ENCODE data around the gene LGI4. TPM values are rescaled to one million over a fixed set of nuclear protein-coding genes. Genes with fewer than 3 reads are reported as not detected.

LGI4 gene
- total RNA-seq, 4 donors from 2014 or later, result 5.1 to 44.4 (median 19.7) TPM

DNA sequence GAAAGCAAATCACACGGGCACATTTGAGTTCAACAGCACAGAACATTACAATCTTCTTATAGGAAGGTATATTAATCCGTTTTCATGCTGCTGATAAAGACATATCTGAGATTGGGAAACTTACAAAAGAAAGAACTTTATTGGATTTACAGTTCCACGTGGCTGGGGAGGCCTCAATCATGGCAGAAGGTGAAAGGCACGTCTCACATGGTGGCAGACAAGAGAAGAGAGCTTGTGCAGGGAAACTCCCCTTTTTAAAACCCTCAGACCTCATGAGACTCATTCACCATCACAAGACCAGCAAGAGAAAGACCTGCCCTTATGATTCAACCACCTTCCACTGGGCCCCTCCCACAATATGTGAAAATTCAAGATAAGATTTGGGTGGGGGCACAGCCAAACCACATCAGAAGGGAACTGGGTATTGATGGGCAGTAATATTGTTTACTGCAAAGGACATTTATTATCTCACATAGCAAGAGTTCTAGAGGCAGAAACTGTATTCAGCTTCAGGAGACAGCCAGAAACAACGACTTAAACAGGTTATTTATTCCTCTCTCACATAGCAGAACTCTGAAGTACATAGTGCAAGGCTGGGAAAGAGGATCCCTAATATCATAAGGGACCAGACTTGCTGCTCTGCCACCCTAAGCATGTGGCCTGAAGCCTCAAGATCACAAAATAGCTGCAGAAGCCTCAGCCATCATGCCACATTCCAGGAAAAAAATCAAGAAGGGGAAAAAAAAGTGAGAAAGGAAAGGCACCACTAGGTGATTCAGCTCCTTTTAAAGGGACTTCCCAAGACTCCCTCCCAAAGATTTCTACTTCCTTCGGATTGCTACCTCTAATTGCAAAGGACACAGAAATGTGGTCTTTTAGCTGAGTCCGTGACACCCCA lies 42.8 kb upstream of the LGI4 start:
- Histone ChIP-seq H3K27me3 (no peaks in the 10 kb centered on the region), H3K27ac (no peak overlapping the region), H3K36me3 (no peaks in the 10 kb centered on the region), H3K4me3 (no peak overlapping the region), H3K9me3 (no peaks in the 10 kb centered on the region), H3K4me1 (no peaks in the 10 kb centered on the region)
- intact Hi-C loops (cut with DNase I; ENCODE audit: low total_unique reads), result no loop called here
- TF ChIP-seq, protein P1, sequence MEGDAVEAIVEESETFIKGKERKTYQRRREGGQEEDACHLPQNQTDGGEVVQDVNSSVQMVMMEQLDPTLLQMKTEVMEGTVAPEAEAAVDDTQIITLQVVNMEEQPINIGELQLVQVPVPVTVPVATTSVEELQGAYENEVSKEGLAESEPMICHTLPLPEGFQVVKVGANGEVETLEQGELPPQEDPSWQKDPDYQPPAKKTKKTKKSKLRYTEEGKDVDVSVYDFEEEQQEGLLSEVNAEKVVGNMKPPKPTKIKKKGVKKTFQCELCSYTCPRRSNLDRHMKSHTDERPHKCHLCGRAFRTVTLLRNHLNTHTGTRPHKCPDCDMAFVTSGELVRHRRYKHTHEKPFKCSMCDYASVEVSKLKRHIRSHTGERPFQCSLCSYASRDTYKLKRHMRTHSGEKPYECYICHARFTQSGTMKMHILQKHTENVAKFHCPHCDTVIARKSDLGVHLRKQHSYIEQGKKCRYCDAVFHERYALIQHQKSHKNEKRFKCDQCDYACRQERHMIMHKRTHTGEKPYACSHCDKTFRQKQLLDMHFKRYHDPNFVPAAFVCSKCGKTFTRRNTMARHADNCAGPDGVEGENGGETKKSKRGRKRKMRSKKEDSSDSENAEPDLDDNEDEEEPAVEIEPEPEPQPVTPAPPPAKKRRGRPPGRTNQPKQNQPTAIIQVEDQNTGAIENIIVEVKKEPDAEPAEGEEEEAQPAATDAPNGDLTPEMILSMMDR (IDR thresholded peaks at IDR 0.05), result no peak
- TF ChIP-seq POLR2A (IDR thresholded peaks at IDR 0.05), result no peak
- DNase-seq, result no peak

DNA sequence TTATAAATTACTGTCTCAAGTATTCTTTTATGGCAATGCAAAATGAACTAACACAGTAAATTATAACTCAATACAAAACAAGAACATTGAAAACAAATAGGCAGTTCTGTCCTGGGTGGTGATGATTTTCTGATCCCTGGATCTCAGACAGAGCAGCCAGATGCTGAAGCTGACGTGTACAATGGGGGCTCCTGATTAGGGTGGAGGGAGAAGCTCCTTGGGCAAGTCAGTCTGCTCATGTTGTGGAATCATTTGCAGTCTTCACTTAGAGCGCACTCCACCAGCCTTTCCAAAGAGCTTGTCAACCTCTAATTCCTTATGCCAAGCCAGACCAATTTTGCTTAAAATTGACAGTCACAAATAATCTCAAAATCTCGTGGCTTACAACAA lies 41.3 kb upstream of the LGI4 start:
- H3K4me1 ChIP-seq, result no peaks in the 10 kb centered on the region
- H3K4me3 ChIP-seq, result no peak overlapping the region
- H3K9me3 ChIP-seq, result no peaks in the 10 kb centered on the region
- peak overlapping the region in 1 of 2 donors; percentile 33 for H3K27ac ChIP-seq
- no peaks in the 10 kb centered on the region for H3K27me3 ChIP-seq
- intact Hi-C loops (cut with DNase I; ENCODE audit: low total_unique reads), result no loop called here
- no peak for TF ChIP-seq POLR2A (IDR thresholded peaks at IDR 0.05)
- DNase-seq, result no peak
- no peaks in the 10 kb centered on the region for H3K36me3 ChIP-seq

DNA sequence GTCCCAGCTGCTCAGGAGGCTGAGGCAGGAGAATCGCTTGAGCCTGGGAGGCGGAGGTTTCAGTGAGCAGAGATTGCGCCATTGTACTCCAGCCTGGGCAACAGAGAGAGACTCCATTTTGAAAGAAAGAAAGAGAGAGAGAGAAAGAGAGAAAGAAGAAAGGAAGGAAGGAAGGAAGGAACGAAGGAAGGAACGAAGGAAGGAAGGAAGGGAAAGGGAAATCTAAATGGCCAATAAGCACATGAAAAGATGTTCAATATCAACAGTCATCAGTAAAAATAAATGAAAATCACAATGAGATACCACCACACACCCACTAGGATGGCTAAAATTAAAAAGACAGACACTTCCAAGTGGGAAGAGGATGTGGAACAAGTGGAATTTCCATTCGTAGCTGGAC lies 39.4 kb upstream of the LGI4 start:
- Histone ChIP-seq H3K36me3 (no peaks in the 10 kb centered on the region), H3K4me1 (no peaks in the 10 kb centered on the region), H3K4me3 (no peak overlapping the region), H3K27me3 (no peaks in the 10 kb centered on the region), H3K27ac (no peak overlapping the region), H3K9me3 (no peaks in the 10 kb centered on the region)
- intact Hi-C loops (cut with DNase I; ENCODE audit: low total_unique reads), result no loop called here
- no peak for TF ChIP-seq POLR2A (IDR thresholded peaks at IDR 0.05)
- TF ChIP-seq, protein P1 (IDR thresholded peaks at IDR 0.05), result no peak
- no peak for DNase-seq

DNA sequence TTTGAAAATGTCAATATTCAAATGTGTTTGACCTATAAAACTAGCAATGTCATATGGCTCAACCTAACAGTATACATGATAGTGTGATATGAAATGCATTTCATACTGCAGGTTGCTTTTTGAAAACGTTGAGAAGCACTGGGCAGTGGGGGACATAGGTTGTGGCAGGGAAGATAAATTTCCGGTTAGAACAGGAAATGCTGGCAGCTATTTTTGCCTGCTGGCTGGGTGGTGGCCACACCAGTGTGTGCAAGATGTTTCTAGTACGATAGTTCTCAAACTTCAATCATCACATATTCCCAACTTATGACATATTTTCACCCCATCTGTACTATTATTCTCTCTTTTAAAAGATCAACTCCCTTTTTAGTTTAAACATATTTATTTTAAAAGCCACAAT lies 36.9 kb upstream of the LGI4 start:
- H3K4me3 ChIP-seq, result no peak overlapping the region
- no peaks in the 10 kb centered on the region for H3K27me3 ChIP-seq
- H3K4me1 ChIP-seq, result no peaks in the 10 kb centered on the region
- intact Hi-C loops (cut with DNase I; ENCODE audit: low total_unique reads), result no loop called here
- no peak overlapping the region for H3K27ac ChIP-seq
- no peak for DNase-seq
- H3K9me3 ChIP-seq, result no peaks in the 10 kb centered on the region
- no peak for TF ChIP-seq POLR2A (IDR thresholded peaks at IDR 0.05)
- TF ChIP-seq, protein P1 (IDR thresholded peaks at IDR 0.05), result no peak
- H3K36me3 ChIP-seq, result no peaks in the 10 kb centered on the region

DNA sequence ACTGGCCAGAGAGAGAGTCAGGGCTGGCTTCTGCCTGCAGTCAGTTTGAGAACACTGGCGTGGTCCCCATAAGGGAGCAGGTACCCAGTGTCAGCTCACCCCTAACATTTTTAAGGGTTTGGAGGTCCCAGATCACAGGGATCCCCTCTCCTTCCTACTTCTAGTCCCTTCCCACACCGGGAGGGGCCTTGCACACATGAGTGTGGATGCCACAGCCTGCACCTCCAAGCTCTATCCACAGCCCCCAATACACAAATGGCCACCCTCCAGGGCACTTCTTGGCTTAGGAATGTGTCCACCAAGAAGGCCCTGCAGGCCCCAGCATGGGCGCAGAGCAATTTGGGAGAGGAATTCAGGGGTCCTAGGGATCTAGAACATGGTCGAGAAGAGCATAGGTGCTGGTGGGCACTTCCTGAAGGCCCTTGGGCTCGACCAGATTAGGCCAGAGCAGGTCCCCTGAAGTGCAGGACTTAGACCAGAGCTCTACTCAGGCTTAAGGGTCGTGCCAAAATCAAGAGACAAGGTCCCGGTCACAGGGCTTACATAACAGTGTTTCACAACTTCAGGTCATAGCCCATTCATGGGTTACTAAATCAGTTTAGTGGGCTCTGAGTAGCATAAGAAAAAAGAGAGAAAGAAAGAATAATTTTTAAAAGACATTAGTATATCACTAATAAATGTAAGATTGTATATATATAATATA lies 35.7 kb upstream of the LGI4 start:
- no peak overlapping the region for H3K27ac ChIP-seq
- intact Hi-C loops (cut with DNase I; ENCODE audit: low total_unique reads), result no loop called here
- TF ChIP-seq POLR2A (IDR thresholded peaks at IDR 0.05), result no peak
- TF ChIP-seq, protein P1 (IDR thresholded peaks at IDR 0.05), result no peak
- no peaks in the 10 kb centered on the region for H3K4me1 ChIP-seq
- no peak for DNase-seq
- no peaks in the 10 kb centered on the region for H3K9me3 ChIP-seq
- no peaks in the 10 kb centered on the region for H3K36me3 ChIP-seq
- no peaks in the 10 kb centered on the region for H3K27me3 ChIP-seq
- H3K4me3 ChIP-seq, result no peak overlapping the region
